ENCODE measurements around the gene RELN.

DNA sequence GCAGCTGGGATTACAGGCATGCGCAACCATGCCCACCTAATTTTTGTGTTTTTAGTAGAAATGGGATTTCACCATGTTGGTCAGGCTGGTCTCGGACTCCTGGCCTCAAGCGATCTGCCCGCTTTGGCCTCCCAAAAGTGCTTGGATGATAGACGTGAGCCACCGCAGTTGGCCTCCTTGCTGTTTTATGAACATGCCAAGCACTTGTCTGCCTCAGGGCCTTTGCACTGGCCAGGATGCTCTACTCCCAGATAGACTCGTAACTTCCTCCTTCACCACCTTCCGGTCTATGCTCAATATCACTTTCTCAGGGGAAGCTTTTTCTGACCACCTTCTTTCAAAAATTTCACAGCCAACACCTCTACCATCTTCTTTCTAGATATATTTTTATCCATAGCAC, 549.8 kb downstream of the RELN start:
- TF ChIP-seq, protein P1, sequence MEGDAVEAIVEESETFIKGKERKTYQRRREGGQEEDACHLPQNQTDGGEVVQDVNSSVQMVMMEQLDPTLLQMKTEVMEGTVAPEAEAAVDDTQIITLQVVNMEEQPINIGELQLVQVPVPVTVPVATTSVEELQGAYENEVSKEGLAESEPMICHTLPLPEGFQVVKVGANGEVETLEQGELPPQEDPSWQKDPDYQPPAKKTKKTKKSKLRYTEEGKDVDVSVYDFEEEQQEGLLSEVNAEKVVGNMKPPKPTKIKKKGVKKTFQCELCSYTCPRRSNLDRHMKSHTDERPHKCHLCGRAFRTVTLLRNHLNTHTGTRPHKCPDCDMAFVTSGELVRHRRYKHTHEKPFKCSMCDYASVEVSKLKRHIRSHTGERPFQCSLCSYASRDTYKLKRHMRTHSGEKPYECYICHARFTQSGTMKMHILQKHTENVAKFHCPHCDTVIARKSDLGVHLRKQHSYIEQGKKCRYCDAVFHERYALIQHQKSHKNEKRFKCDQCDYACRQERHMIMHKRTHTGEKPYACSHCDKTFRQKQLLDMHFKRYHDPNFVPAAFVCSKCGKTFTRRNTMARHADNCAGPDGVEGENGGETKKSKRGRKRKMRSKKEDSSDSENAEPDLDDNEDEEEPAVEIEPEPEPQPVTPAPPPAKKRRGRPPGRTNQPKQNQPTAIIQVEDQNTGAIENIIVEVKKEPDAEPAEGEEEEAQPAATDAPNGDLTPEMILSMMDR (conservative IDR thresholded peaks at IDR 0.05): no peak
- no peak for TF ChIP-seq EZH2 (IDR thresholded peaks at IDR 0.05; ENCODE audit: low read depth)
